Spleen (tissue), 11 donors: Measurements from ENCODE around the gene HBQ1. TPM values are rescaled to one million over a fixed set of nuclear protein-coding genes. Genes with fewer than 3 reads are reported as not detected.
"Not testable (repeated sequence)": the region's sequence is repeated elsewhere in the genome, so short reads cannot be mapped to it uniquely, and the experiment has no call there.

Experiments
- DNase-seq: peaks from one replicate; pipeline ENCODE4 v3.0.0-alpha.2; 2020
- H3K27ac ChIP-seq, 8 donors: fragments of 200-600 bp; sonication (generic) in 7 of 8; 1 replicate in 4 of 8; 2 replicates in 4 of 8; pipeline versions ENCODE4 v1.5.0 to v1.8.0; 2016 to 2021; ENCODE audit warnings: inconsistent platforms in 4 of 8, mild to moderate bottlenecking in 4 of 8, moderate library complexity in 1 of 8
- H3K27me3 ChIP-seq, 7 donors: fragments of 200-600 bp; sonication (generic) in 6 of 7; replicated peaks in 1 of 7; 1 replicate in 4 of 7; 2 replicates in 3 of 7; pipeline versions ENCODE4 v1.5.0 to v1.8.0; 2016 to 2021; ENCODE audit warnings: inconsistent platforms in 3 of 7, mild to moderate bottlenecking in 1 of 7
- H3K36me3 ChIP-seq, 6 donors: fragments of 200-600 bp; sonication (generic) in 5 of 6; 1 replicate in 4 of 6; 2 replicates in 2 of 6; pipeline versions ENCODE4 v1.5.0 to v1.8.0; 2016 to 2021; ENCODE audit warnings: inconsistent platforms in 2 of 6
- H3K4me1 ChIP-seq, 6 donors: fragments of 200-600 bp; sonication (generic) in 5 of 6; 1 replicate in 3 of 6; 2 replicates in 3 of 6; pipeline versions ENCODE4 v1.5.0 to v1.8.0; 2016 to 2021; ENCODE audit warnings: inconsistent platforms in 3 of 6
- H3K4me3 ChIP-seq, 8 donors: fragments of 200-600 bp; sonication (generic) in 7 of 8; 1 replicate in 4 of 8; 2 replicates in 4 of 8; pipeline versions ENCODE4 v1.5.0 to v1.8.0; 2016 to 2021; ENCODE audit warnings: inconsistent platforms in 4 of 8, mild to moderate bottlenecking in 4 of 8, moderate library complexity in 2 of 8
- H3K9me3 ChIP-seq, 8 donors: fragments of 200-600 bp; sonication (generic) in 7 of 8; 1 replicate in 4 of 8; 2 replicates in 4 of 8; pipeline versions ENCODE4 v1.5.0 to v1.8.0; 2016 to 2021; ENCODE audit warnings: inconsistent platforms in 4 of 8
- CTCF ChIP-seq, 11 experiments: fragments of 200-600 bp in 7 of 11; fragments of 450-650 bp in 4 of 11; sonication (generic) in 4 of 11; IDR thresholded peaks in 8 of 11; conservative IDR thresholded peaks in 3 of 11; 1 replicate in 7 of 11; 2 replicates in 4 of 11; pipeline versions ENCODE4 v1.4.0 to v1.8.0; 2016 to 2021; ENCODE audit warnings: antibody characterized with exemption in 11 of 11, inconsistent platforms in 4 of 11, mild to moderate bottlenecking in 1 of 11
- POLR2A ChIP-seq, 3 donors: fragments of 450-650 bp; IDR thresholded peaks; one replicate each; pipeline ENCODE4 v1.5.1; 2017; ENCODE audit warnings: antibody characterized with exemption in 3 of 3, mild to moderate bottlenecking in 1 of 3
- POLR2AphosphoS5 ChIP-seq, 3 donors: sonication (generic); formaldehyde crosslinking; IDR thresholded peaks; one replicate each; pipeline ENCODE4 v1.5.1; 2017; ENCODE audit warnings: antibody characterized with exemption in 3 of 3
- WGBS, 5 donors: extraction: QIAGEN DNeasy Blood & Tissue Kit in 3 of 5; methylation state at CpG; one replicate each; pipeline versions ENCODE4 v1.1.5 to v1.1.7; 2013 to 2018; 5-methylcytosine and 5-hydroxymethylcytosine counted together
- intact Hi-C: fragments of 100-400 bp; cut with DNase I; formaldehyde crosslinking; loops from one replicate; pipeline ENCODE4 v1.15.0; 2023; ENCODE audit warnings: low total_unique reads
- polyA plus RNA-seq, 3 donors: library from polyadenylated mRNA; stranded (reverse); fragments of 200-250 nt; gene quantifications; one replicate each; pipeline ENCODE4 v1.2.1, GENCODE V29; 2013
- total RNA-seq, 7 donors: library from RNA; depleted of rRNA in 3 of 7; stranded (reverse); fragments of >200 nt in 3 of 7; fragmentation: NEBNext Ultra II Directional in 4 of 7; extraction: Animal tissue kit (Norgen Biotek cat#: 25700) in 4 of 7; gene quantifications; one replicate each; pipeline versions ENCODE4 v1.1.0 to v1.2.1, GENCODE V29; 2016 to 2021
- donor health status: healthy with polysubstance abuse.
- donor health status: DM: no; HTN: no; CAD: no; lungs with moderate emphysema.
- donor health status: DM: no; HTN: no; CAD: no.
- donor health status: Bipolar disorder and iron deficiency.
- donor health status: healthy.
- donor health status: DM: no; HTN: no; CAD: no.
- donor health status: DM: yes; HTN: yes; CAD: no.

The HBQ1 gene
- total and polyA plus RNA-seq, 10 donors: 0.41 to 11.3 (median 6.6) TPM; not detected in 3

GRCh38 chr16:168424-168823, 11.8 kb upstream of the HBQ1 start:
- Histone ChIP-seq H3K4me3 (no peak overlapping the region), H3K4me1 (peaks cover 13 to 27% (median 21%) of the 10 kb centered on the region in 6 donors), H3K27ac (no peak overlapping the region), H3K27me3 (peaks cover 0 to 77% (median 65%) of the 10 kb centered on the region in 7 donors), H3K36me3 (no peaks in the 10 kb centered on the region), H3K9me3 (no peaks in the 10 kb centered on the region)
- no peak for DNase-seq
- intact Hi-C loops: no loop called here
- TF ChIP-seq POLR2A (IDR thresholded peaks at IDR 0.05) (no peak), POLR2AphosphoS5 (IDR thresholded peaks at IDR 0.05) (no peak), CTCF (IDR thresholded peaks at IDR 0.05 in 8 of 11, conservative IDR thresholded peaks at IDR 0.05 in 3 of 11) (no peak)
- WGBS, 5 donors: 56 to 76% (median 67%) methylated on average over 6 of the region's 6 CpGs

GRCh38 chr16:169014-169413, 11.2 kb upstream of the HBQ1 start:
- TF ChIP-seq POLR2A (IDR thresholded peaks at IDR 0.05) (no peak), CTCF (IDR thresholded peaks at IDR 0.05 in 8 of 11, conservative IDR thresholded peaks at IDR 0.05 in 3 of 11) (no peak), POLR2AphosphoS5 (IDR thresholded peaks at IDR 0.05) (no peak)
- H3K4me1 ChIP-seq: peaks cover 13 to 28% (median 21%) of the 10 kb centered on the region in 6 donors
- no peak for DNase-seq
- intact Hi-C loops: no loop called here
- no peaks in the 10 kb centered on the region for H3K36me3 ChIP-seq
- H3K4me3 ChIP-seq: no peak overlapping the region
- 36 to 51% (median 46%) methylated on average over 3 of the region's 3 CpGs for WGBS, 5 donors
- H3K27ac ChIP-seq: no peak overlapping the region
- peaks cover 0 to 83% (median 65%) of the 10 kb centered on the region in 7 donors for H3K27me3 ChIP-seq
- no peaks in the 10 kb centered on the region for H3K9me3 ChIP-seq

- H3K27me3 ChIP-seq: peaks cover 0 to 91% (median 71%) of the 10 kb centered on the region in 7 donors
Observed at GRCh38 chr16:170088-170507, 10.2 kb upstream of the HBQ1 start.

GRCh38 chr16:170788-171187, 9.5 kb upstream of the HBQ1 start:
- H3K27ac ChIP-seq: no peak overlapping the region
- intact Hi-C loops: no loop called here
- H3K4me3 ChIP-seq: no peak overlapping the region
- H3K9me3 ChIP-seq: no peaks in the 10 kb centered on the region
- H3K36me3 ChIP-seq: no peaks in the 10 kb centered on the region
- TF ChIP-seq POLR2A (IDR thresholded peaks at IDR 0.05) (no peak), CTCF (IDR thresholded peaks at IDR 0.05 in 8 of 11, conservative IDR thresholded peaks at IDR 0.05 in 3 of 11) (no peak), POLR2AphosphoS5 (IDR thresholded peaks at IDR 0.05) (no peak)
- H3K4me1 ChIP-seq: peaks cover 7 to 33% (median 12%) of the 10 kb centered on the region in 6 donors
- 31 to 97% (median 51%) methylated on average over 1 of the region's 1 CpG for WGBS, 5 donors
- no peak for DNase-seq
- peaks cover 0 to 91% (median 70%) of the 10 kb centered on the region in 7 donors for H3K27me3 ChIP-seq

More at GRCh38 chr16:170088-170507, 10.2 kb upstream of the HBQ1 start:
- peaks cover 12 to 34% (median 19%) of the 10 kb centered on the region in 6 donors for H3K4me1 ChIP-seq
- 4 to 9% (median 5%) methylated on average over 5 of the region's 5 CpGs for WGBS, 5 donors
- H3K27ac ChIP-seq, H3K36me3 ChIP-seq, intact Hi-C loops, H3K4me3 ChIP-seq, DNase-seq, H3K9me3 ChIP-seq: not testable (repeated sequence)

GRCh38 chr16:172374-172941, 7.8 kb upstream of the HBQ1 start, which contains the start of gene HBA2:
Gene HBA2, plus strand, starts transcription at chr16:172876. Its CDS starts 37 bp downstream, at chr16:172913.
- H3K9me3 ChIP-seq, H3K36me3 ChIP-seq, H3K27ac ChIP-seq, H3K4me3 ChIP-seq, DNase-seq, intact Hi-C loops: not testable (repeated sequence)
- peaks cover 0 to 27% (median 3%) of the 10 kb centered on the region in 6 donors for H3K4me1 ChIP-seq
- WGBS, 5 donors: no CpG with 5 or more reads among the region's 74 CpGs
- H3K27me3 ChIP-seq: peaks cover 2 to 88% (median 58%) of the 10 kb centered on the region in 7 donors

GRCh38 chr16:173211-173854, 6.9 kb upstream of the HBQ1 start:
- H3K36me3 ChIP-seq, DNase-seq, intact Hi-C loops, H3K27ac ChIP-seq, H3K4me3 ChIP-seq, H3K9me3 ChIP-seq: not testable (repeated sequence)
- 7 to 14% (median 9%) methylated on average over 18 to 30 of the region's 44 CpGs for WGBS, 5 donors
- peaks cover 0 to 31% (median 3%) of the 10 kb centered on the region in 6 donors for H3K4me1 ChIP-seq
- peaks cover 5 to 88% (median 58%) of the 10 kb centered on the region in 7 donors for H3K27me3 ChIP-seq

- intact Hi-C loops, H3K9me3 ChIP-seq, DNase-seq, H3K36me3 ChIP-seq, H3K4me3 ChIP-seq, H3K27ac ChIP-seq: not testable (repeated sequence)
- Histone ChIP-seq H3K27me3 (peaks cover 7 to 88% (median 58%) of the 10 kb centered on the region in 7 donors), H3K4me1 (peaks cover 0 to 31% (median 3%) of the 10 kb centered on the region in 6 donors)
- 7 to 24% (median 16%) methylated on average over 4 to 8 of the region's 13 CpGs for WGBS, 5 donors
Observed at GRCh38 chr16:173928-174769, 6.1 kb upstream of the HBQ1 start.
